Globus pallidus (tissue), 1 donor: ENCODE results near the gene OCSTAMP.
A peak's percentile ranks its signal among the peaks of the same experiment; 100 is the strongest.

Source experiments
- DNase-seq: peaks from one replicate; pipeline ENCODE4 v3.0.0-alpha.2; 2015; ENCODE audit warnings: low spot score

Gene OCSTAMP, protein sequence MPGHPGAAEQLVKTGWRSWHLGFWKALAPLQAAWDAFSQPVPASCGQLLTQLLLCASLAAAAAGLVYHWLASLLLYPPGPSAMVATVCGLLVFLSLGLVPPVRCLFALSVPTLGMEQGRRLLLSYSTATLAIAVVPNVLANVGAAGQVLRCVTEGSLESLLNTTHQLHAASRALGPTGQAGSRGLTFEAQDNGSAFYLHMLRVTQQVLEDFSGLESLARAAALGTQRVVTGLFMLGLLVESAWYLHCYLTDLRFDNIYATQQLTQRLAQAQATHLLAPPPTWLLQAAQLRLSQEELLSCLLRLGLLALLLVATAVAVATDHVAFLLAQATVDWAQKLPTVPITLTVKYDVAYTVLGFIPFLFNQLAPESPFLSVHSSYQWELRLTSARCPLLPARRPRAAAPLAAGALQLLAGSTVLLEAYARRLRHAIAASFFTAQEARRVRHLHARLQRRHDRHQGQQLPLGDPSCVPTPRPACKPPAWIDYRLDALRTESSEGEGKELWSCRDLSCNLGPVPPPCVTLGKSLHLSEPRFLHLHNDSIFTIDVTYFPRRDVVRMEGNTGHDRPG

DNA sequence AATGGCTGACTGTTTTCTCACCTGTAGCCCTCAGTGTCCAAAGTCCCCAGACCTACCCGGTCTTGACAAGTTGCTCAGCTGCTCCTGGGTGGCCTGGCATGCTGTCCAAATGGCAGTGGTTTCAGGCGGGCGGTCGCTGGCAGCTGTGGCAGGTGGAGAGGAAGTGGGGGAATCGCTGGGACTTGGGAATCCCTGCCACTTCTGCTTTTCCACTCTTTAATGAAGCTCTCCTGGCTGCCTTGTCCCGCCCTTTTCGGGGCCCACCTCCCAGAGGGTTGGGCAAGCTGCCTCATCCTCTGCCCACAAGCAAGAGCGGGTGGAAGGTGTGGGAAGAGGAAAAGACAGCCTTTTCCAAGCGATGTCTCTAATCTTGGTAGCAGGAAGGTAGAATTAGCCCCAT lies at the start of gene OCSTAMP:
Gene OCSTAMP (minus strand): TSS at position 194 of the 400 bp plus-strand sequence. CDS start 94 bp downstream, at position 100.
- no peak for DNase-seq

DNA sequence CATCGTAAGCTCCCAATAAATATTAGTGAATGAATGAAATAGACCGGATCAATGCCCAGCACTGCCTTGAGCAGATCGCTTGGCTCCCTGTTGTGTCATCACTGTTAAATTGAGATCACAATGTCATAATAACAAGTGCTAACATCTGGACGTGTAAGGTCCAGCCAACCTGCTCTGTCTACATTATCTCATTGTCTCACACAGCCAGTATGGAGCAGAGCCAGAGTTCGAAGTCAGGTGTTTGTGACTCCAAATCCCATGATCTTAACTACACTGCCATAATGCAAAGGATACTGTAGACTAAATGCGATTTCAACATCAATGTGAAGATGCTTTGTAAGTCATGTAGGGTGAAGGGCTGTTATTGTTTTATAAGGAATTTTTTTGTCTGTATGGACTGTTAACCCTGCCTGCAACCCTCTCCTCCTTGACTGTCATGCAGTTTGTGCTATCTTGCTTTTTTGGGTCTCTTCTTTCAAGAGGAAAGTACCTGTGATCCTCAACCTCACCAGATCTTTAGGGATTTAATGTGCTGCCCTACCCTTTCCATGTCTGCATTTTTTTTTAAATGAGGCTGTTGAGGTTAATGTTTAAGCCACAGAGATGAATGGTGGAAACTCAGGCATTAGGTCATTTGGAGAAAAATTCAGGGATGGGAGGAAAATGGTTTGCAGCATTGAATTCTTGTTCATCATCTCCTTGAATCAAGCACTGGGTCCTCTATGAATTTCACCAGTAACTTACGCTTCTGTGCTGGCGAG lies 49.0 kb upstream of the OCSTAMP start:
- DNase-seq = no peak

DNA sequence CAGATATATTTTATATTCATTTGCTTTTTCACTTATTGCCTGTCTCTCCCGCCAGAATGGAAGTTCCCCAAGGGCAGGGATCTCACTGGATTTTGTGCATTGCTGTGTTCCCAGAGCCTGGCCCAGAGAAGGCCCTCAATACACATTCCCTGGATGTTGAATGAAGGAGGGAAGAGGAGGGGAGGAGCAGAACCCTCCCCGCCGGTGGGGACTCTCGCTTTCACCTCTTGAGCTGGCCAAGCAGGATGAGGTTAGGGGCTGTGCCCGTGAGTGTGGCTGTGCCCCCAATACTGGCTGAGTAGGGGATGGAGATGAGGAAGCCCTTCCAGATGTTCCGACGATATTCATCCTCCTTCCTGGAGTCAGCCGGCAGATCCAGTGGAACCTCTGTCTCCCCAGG lies 45.5 kb upstream of the OCSTAMP start:
- DNase-seq = no peak

DNA sequence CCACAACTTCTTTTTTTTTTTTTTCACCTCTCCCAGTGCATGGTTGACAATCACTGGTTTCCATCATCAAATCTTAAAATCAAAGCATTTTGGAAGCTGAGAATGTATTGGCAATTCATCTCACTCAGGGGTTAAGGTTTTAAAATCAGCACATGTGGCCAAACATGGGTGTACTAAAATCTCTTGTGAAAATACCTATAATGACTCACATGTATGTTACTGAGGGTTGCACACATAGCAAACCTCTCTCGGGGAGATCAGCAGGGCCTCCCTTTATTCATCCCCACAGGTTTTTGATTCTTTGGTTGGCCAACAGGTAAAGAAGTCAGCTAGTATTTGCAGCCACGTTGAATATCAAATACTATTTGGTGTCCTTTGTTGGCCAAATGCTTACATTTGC lies 44.3 kb upstream of the OCSTAMP start:
- DNase-seq = no peak

DNA sequence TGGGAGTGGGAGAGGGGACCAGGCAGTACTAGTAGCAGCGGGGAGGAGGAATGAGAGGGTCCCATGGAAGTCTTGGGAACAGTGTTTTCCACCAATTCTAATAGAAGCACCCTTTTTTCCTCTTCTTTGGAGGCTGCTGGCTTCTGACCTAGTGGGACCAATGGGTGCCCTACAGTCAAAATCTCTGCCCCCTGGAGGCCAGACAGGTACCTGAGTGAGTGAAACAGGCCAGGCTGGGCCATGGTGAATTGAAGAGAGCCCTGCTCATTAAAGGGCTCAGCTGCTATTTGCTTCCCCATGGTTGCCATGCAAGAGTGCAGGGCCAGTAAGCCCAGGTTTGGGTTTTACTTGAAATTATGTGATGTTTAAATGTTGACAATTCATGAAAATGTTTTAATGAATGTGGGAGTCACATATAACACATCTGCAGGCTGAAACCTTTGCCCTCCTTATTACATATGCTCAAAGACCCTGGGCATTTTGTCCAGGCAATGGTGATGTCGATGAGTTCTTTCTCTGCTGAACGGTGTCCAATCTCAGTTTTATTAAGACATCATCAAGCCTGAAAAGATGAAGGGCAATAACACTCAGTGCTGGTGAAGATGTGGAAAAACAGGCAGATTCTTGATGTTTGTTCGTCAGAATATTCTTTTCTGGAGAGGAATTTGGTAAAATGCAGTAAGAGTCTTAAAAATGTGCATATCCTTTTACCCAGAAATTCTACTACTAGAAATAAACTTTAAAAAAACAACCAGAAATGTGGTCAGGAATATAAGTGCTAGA lies 42.3 kb upstream of the OCSTAMP start:
- DNase-seq = no peak

DNA sequence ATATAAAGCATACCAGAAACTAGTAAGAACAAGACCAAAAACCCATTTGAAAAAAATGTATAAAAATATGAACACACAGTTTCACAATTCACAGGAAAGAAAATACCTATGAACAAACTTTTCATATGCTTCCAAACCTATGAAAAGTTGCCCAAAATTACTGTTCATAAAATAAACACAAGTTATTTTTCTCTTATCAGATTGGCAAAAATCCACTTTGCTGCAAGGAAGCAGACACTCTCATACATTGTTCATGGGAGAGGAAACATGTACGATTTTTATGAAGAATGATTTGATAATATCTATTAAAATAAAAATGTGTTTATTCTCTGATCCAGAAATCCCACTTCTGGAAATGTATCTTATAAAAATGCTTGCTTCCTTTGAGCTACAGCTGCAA lies 40.0 kb upstream of the OCSTAMP start:
- no peak for DNase-seq

DNA sequence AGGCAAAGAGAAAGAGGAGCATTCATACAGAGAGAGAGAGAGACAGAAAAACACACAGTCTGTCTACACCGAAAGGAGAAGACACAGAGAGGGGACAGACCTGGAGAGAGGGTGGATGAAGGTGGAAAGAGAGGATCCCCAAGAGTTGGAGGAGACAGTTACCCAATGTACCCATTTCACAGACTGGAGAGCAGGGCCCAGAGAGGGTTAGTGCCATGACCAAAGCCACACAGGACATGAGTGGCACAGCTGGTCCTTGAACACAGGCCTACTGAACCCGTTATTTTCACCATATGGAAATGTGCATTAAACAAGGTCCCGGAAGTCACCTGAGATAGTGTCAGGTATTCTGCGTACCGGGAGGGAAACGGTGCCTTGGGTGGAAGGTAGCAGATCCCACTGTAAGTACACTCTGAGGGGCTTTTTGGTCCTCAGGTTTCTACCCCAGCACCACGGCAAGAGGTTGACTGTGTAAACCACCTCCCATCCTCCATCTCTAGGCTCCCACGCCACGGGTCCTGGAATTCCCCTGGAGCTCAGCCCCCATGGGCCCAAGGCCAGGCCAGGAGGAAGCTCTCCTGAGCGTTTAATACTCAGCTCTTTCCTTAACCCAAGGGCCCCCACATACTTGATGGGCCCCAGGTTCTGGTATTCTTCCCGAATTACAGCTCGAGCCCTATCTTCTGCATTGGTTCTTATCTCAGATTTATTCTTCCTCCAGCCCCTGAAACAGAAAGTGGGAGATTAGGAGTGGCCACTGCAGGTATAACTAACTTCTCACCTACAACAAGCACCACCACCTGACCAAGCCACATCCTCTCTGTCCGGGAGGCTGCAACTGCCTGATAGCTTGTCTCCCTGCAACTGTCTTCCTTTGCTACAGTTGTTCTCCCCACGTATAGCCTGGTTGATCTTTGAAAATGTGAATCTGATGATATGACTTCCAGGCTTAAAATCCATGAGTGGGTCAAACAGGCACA lies 38.4 kb upstream of the OCSTAMP start:
- no peak for DNase-seq

DNA sequence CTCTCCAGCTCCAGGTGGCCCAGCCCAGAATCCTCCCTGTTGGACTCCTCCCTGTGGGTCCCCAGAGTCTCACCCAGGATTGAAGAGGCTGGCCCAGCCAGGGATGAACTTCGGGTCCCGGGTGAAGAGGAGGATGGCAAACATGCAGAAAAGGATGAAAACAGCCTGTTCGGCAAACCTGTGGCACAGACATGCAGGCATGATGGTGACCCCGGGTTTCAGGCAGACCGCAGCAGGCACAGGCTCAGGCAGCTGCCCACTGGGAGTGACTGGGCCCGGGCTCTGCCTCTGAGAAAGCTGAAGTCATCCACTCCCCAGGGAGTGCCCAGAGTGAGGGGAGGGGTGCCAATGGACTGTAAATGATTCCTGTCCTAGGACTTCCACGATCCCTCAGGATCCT lies 37.5 kb upstream of the OCSTAMP start:
- DNase-seq = no peak

DNA sequence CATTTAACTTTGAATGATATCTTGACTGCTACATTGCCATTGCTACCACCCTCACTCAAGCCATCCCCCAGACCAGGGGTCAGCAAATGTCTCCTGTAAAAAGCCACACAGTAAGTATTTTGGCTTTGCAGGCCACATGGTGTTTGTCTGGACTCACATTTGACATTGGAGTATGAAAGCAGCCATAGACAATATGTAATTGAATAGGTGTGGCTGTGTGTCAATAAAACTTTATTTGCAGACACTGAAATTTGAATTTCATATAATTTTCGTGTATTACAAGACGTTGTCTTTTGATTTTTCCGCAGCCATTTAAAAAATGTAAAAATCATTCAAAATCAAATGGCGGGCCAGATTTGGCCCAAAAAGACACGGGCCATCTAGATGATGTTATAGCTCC lies 36.3 kb upstream of the OCSTAMP start:
- DNase-seq = no peak

DNA sequence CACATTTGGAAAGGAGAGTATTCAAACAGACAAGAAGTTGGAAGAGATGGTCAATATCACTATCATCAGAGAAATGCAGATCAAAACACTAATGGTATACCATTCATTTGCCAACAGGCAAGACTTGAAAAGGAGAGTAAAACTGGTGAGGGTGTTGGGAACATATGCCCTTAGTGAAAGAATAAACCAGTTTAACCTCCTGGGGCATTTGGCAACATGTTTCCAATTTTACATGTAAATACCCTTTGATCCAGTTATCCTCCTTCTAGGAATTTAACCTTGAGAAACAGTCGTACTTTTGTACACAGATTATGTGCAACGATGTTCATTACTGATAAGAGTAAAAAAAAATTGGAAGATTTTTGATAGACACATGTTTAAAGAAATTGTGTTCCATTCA lies 34.1 kb upstream of the OCSTAMP start:
- DNase-seq = no peak

DNA sequence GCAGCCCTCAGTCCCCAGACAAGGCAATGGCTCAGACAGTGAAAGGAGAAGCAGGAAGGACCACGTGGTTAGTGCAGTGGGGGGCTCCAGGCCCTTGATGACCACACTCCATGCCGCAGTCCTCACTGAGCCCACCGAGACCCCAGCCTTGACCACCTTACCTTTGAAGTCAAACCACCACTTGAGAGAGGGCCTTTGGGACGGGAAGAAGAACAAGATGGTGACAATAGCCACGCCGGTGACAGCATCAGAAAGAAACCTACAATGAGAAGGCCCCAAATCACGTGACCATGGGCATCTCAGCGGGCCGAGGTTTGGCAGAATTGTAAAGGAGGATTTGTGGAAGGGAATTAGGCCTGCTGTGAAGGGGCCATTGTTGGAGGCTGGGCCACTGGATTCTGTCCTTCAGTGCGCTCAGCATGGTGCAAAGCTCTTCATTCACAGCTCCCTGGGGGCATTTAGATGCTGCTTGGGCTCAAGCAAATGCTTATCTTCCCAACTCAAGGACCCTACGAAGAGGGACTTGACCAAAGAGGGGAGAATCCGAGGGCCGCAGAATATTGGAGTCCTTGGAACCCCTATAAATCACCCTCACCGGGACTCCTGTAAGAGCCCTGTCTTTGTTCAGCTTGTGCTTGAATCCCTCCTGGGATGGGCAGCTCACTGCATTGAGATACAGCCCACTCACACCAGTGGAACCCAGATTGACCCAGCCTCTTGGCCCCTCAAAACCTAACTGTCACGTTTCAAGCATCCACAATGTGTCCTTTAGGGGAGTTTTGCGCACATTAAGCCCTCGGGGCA lies 33.2 kb upstream of the OCSTAMP start:
- peak; percentile 81 for DNase-seq

DNA sequence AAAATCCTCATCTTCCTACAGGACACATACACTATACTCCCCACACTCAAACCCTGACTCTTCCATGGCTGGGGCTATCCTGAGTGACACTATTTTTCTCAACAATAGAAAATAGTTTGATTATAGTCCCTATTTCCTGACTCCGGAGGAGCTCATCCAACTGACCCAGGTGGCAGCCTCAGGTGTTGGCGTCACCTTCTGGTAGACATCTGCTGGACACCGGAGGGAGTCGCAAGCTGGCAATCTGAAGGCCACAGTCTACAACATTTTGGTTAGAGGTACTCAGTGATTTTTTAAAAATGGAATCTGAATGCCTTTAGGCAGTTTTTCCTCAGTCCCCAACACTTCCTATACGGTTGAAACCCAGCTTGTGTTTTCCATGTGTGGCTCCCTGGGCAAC lies 32.2 kb upstream of the OCSTAMP start:
- no peak for DNase-seq

DNA sequence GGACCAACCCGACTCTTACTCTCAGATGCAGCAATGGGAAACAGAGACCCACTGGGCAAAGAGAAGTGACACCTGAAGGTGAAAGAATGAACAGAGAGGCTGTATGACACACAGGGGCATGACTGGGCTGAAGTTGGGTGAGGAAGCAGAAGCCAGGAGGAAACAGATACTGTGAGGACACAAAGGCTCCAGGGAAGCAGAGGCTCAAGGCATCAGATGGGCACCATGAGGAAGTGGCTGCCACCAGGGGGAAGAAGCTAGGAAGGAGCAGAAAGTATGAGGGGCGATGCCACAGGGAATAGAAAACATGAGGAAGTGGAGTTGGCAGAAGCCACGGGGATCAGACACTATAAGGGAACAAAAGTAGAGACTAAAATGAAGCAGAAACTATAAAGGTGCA lies 30.9 kb upstream of the OCSTAMP start:
- no peak for DNase-seq

DNA sequence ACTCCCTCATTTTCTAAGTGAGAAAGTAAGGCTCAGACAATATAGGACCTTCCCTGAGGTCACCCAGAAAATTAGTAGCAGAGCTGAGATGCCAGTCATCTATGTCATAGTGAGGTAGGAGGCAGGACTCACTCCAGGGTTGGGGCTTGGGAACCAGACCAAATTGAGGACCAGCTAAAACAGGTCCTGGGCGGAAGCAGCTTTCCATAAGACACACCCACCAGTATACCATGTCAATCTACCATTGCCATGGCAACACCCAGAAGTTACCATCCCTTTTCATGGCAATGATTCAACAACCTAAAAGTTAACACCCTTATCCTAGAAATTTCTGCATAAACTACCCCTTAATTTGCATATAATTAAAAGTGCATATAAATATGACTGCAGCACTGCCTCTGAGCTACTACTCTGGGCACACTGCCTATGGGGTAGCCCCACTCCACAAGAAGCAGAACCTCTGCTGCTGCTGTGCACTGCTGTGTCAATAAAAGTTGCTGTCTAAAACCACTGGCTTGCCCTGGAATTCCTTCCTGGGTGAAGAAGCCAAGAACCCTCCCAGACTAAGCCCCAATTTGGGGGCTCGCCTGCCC lies 30.3 kb upstream of the OCSTAMP start:
- DNase-seq = no peak

DNA sequence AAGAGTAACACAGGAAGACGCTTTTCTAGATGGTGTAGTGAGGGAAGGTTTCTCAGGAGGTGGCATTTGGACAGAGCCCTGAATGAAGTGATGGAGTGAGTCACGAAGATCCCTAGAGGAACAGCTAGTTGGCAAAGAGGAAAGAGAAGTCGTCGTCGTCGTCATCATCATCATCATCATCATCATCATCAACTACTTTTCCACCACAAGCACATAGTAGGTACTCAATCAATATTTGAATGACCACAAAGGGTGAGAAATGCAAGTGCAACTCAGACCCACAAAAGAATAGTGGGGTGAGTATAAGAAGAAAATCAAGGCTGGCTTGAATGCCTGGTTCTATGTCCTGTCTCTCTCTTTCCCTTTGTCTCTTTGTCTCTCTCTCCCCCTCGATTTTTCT lies 28.3 kb upstream of the OCSTAMP start:
- no peak for DNase-seq

DNA sequence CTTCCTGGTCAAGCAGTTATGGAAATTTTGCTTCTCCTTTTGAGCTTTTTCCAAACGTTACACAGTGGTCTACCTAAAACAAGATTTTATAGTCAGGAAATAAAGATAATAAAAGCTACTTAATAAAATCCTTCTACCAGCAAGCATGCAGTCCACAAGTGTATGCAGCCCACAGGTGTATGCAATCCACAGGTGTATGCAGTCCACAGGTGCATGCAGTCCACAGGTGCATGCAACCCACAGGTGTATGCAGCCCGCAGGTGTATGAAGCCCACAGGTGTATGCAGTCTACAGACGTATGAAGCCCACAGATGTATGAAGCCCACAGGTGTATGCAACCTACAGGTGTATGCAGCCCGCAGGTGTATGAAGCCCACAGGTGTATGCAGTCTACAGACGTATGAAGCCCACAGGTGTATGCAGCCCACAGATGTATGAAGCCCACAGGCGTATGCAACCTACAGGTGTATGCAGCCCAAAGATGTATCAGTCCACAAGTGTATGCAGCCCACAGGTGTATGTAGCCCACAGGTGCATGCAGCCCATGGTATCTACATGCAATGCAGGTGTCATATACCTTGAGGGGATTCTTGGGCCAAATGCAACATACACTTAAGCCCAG lies 26.4 kb upstream of the OCSTAMP start:
- no peak for DNase-seq

DNA sequence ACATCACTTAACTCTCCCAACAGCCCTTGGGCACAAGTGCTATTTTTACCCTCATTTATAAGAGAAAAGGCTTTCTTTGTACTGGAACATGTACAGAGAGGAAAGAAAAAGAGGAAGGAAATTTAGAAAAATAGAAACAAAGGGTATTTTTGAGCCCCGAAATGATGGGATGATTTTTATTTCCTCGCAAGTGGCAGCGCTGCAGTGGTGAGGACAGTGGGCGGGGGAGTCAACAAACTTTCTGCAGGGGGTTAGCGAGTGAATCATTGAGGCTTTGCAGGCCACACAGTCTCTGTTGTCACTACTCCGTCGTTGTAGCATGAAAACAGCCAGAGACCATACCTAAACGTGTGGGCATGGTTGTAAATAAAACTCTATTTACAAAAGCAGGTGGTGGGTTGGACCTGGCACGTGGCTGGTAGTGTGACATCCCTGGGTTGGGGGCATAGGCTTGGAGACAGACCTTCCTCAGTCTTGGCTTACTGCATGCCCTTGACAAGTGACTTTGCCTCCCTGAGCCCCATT lies 25.5 kb upstream of the OCSTAMP start:
- DNase-seq = no peak

DNA sequence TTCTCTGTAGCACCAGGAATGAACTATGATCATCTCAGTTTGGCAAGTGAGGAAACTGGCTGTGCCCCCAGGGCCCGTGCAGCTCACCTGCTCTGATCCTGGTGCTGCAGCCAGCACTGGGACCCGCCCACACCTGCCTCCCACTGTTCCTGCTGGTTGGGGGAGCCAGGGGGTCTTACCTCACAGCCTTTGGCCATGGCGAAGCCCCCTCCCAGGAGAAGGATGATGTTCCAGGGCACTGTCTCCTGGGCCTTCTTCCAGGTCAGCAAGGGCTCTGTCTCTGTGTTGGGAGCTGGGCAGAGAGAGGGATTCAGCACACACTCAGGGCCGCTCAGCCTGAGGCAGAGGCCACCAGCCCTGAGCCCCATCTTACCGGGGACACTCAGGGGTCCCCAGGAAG lies 24.9 kb upstream of the OCSTAMP start:
- no peak for DNase-seq
